Measurements from ENCODE around the gene GSG1L2.
"Not testable (repeated sequence)": the region's sequence is repeated elsewhere in the genome, so short reads cannot be mapped to it uniquely, and the experiment has no call there.

Gene GSG1L2

DNA sequence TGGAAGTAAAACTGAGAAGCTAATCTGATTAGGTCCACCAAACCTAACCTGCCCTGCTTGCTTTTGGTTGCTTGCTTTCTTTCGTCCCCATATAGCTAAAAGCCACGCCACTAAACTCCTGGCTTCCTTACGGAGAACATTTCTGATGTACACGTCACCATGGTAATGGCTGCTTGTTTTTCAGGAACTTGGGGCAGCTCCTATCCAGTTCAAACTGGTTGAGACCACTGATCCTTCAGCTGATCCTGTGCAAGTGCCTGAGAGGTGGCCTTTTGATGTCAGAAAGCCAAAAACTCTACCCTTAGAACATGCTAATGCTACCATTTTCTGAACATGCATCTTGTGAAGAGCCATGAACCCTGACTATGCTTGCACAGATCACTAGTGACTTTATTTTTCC lies 16.1 kb downstream of the GSG1L2 start:
- FAIRE-seq (no peak), DNase-seq (ENCODE audit: insufficient read length) (no peak)
- TF ChIP-seq POLR2AphosphoS5 (IDR thresholded peaks at IDR 0.05; ENCODE audit: low read depth, low read length), result no peak
- no peak for TF ChIP-seq POLR2A (IDR thresholded peaks at IDR 0.05; ENCODE audit: low read depth, low read length)
- no peak for TF ChIP-seq TAF1 (IDR thresholded peaks at IDR 0.05; ENCODE audit: borderline replicate concordance, low read depth, low read length)

DNA sequence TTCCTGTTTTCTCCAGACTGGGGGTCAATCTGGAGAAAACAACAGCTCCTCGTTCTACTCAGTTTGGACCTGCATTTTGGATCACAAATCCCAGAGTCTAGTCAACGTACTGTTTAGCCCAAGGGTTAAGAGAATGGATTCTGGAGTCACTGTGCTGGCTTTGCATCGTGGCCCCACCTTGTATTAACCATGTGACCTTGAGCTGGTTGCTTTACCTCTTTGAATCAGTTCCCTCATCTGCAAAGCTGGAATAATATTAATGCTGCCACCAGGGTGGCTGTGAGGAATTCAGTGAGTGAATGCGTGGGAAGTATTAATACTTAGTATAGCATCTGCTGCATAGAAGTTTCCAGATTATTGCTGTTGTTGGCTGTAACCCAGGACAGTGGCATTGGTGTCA lies 19.2 kb downstream of the GSG1L2 start:
- FAIRE-seq (no peak), DNase-seq (ENCODE audit: insufficient read length) (no peak)
- TF ChIP-seq POLR2AphosphoS5 (IDR thresholded peaks at IDR 0.05; ENCODE audit: low read depth, low read length), result no peak
- no peak for TF ChIP-seq TAF1 (IDR thresholded peaks at IDR 0.05; ENCODE audit: borderline replicate concordance, low read depth, low read length)
- TF ChIP-seq POLR2A (IDR thresholded peaks at IDR 0.05; ENCODE audit: low read depth, low read length), result no peak

DNA sequence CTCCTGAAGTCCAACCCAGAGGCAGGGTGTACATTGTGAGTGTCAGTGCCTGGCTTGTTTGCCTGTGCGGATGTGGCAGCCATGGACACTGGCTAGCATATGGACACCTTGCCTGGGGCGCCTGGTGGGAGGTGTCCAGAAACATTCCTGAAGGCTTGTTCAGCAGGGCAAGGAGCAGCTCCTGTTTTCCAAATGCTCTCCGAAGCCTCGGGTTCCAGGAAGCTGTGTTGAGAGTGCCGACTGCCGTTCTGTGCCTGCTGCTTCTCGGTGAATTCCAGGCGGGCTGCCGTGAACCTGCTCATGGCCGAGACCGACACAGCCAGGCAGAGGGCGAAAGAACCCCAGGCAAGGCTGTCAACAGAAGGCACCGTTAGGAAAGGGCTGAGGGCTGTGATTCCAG lies 19.6 kb downstream of the GSG1L2 start:
- DNase-seq (ENCODE audit: insufficient read length) (no peak), FAIRE-seq (no peak)
- TF ChIP-seq POLR2A (IDR thresholded peaks at IDR 0.05; ENCODE audit: low read depth, low read length), result no peak
- no peak for TF ChIP-seq TAF1 (IDR thresholded peaks at IDR 0.05; ENCODE audit: borderline replicate concordance, low read depth, low read length)
- no peak for TF ChIP-seq POLR2AphosphoS5 (IDR thresholded peaks at IDR 0.05; ENCODE audit: low read depth, low read length)

DNA sequence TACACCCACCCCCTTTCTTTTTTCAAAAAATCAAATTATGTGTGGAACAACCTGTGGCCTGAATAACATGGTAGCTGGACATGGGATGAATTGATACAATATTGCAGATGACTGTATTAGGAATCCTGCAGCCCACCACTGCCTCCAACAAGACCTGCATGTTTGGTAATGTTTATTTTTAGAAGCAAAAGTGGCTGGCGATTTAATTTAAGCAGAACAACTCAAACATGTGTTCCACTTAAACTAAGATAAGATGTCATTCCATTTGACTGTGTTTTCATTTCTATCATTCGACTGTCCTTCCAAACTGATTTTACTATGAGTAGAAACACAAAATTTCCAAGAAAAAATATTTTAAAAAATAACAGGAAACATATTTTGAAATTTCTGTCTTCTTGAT lies 20.4 kb downstream of the GSG1L2 start:
- TF ChIP-seq POLR2A (IDR thresholded peaks at IDR 0.05; ENCODE audit: low read depth, low read length), result no peak
- no peak for TF ChIP-seq POLR2AphosphoS5 (IDR thresholded peaks at IDR 0.05; ENCODE audit: low read depth, low read length)
- TF ChIP-seq TAF1 (IDR thresholded peaks at IDR 0.05; ENCODE audit: borderline replicate concordance, low read depth, low read length), result no peak
- no peak for DNase-seq (ENCODE audit: insufficient read length)
- no peak for FAIRE-seq

DNA sequence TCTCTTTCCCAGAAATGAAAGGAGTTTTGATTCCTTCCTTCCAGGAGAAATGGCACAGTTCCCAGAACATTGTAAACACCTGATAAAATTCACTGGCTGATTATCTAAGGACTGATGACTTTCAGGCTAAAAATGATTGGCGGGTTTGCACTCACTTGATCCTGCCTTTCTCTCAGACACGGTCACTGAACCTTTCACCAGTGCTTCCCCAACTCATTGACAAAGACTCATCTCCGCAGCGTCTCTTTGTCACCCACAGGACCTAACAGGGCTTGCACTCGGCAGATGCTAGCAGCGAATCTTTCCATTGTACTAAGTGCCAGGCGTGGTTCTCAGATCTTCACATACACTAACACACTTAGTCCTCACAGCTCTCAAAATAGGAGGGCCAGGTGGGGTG lies 23.2 kb downstream of the GSG1L2 start:
- FAIRE-seq, result no peak
- TF ChIP-seq TAF1 (IDR thresholded peaks at IDR 0.05; ENCODE audit: borderline replicate concordance, low read depth, low read length) (no peak), POLR2AphosphoS5 (IDR thresholded peaks at IDR 0.05; ENCODE audit: low read depth, low read length) (no peak)
- no peak for DNase-seq (ENCODE audit: insufficient read length)

DNA sequence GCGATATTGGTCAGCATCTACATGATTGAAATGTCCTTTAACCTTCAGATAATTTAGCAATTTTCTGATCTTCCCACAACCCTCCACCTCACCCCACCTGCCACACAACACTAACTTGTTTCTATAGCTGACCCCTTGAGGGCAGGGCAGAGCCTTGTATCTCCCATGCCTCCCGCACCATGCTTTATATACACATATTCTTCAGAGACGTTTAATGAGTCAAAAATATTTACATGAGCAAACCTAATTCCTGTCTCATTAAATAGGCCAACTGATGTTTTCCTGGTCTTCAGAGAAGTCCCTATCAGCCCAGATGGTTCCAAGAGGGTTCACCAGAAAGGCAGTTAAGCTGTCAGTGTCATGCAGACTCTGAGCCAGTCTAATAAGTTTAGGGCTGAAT lies 23.9 kb downstream of the GSG1L2 start:
- DNase-seq (ENCODE audit: insufficient read length), result no peak
- FAIRE-seq, result no peak
- TF ChIP-seq POLR2AphosphoS5 (IDR thresholded peaks at IDR 0.05; ENCODE audit: low read depth, low read length) (no peak), POLR2A (IDR thresholded peaks at IDR 0.05; ENCODE audit: low read depth, low read length) (no peak), TAF1 (IDR thresholded peaks at IDR 0.05; ENCODE audit: borderline replicate concordance, low read depth, low read length) (no peak)

DNA sequence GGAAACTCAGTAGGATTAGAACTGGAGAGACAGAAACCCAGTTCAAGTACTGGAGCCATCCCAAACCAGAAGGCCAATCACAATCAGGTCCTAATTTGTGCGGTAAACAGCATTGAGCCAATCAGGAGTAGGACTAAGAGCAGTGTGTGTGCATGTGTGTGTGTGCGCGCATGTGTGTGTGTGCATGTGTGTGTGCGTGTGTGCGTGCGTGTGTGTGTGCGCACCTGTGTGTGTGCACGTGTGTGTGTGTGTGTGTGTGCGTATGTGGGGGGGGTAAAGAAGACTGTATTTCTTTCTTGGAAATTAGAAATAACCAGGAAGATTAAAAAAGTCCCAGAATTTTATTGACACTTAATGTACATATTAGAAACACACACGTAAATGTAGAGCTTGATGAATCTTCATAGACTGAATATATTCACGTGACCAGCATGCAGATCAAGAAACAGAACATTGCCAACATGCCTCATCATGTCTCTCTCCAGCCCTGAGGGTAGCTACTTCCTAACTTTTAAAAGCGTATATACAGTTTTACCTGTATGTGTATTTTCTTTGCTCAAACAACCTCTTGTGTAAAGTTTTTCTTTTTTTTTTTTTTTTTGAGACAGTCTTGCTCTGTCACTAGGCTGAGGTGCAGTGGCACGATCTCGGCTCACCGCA lies 29.6 kb downstream of the GSG1L2 start:
- no peak for DNase-seq (ENCODE audit: insufficient read length)
- no peak for TF ChIP-seq POLR2AphosphoS5 (IDR thresholded peaks at IDR 0.05; ENCODE audit: low read depth, low read length)
- no peak for TF ChIP-seq POLR2A (IDR thresholded peaks at IDR 0.05; ENCODE audit: low read depth, low read length)
- TF ChIP-seq TAF1 (IDR thresholded peaks at IDR 0.05; ENCODE audit: borderline replicate concordance, low read depth, low read length), result no peak
- FAIRE-seq, result no peak

DNA sequence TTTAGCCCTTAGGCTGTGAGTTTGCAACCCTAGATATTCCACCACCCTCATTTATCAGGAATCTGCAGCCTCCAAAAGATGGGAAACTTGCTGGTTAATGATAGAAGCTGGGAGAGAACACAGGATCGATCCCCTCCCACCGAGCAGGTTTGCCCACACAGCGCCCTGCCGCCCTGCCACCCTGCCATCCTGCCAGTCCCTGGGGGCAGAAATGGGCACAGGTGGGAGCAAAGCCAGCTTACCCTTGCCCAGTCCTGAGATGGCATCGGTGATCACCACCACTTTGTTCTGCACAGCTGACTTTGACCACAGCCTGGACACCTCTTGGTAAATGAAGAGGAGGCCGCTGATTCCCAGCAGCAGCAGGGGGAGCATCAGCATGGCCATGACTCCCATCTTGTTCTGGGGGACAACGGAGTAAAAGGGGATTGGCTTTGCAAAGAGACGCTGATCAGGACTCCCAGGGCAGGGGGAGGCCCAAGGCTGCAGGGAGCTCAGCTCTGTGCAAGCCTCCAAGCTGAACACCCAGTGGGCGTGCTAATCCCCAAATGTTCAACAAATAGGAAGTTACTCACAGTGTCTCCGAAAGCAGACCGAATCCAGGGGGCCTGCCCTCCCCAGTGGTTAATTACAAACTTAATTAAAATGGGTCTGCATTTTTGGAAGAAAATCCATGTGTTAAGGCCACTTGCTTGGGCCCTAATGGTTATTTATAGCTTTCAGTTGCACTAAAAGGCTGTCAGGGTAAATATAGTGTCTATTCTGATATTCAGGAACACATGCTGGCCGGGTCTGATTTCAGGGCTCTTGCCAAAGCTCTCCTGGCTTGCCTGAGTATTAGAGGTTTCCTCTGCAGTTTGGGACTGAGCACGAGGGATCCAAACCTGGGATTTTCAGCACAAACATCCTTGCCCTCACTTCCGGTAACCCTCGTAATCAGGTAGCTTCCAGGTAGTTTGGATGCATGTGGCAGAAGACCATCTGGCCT lies 30.7 kb downstream of the GSG1L2 start, which contains the start of gene DHRS7C:
TSS of gene DHRS7C (minus strand) at position 704 of the 988 bp plus-strand sequence. CDS start at position 396, 308 bp downstream.
- TF ChIP-seq TAF1 (IDR thresholded peaks at IDR 0.05; ENCODE audit: borderline replicate concordance, low read depth, low read length), result no peak
- DNase-seq (ENCODE audit: insufficient read length) (no peak), FAIRE-seq (no peak)

DNA sequence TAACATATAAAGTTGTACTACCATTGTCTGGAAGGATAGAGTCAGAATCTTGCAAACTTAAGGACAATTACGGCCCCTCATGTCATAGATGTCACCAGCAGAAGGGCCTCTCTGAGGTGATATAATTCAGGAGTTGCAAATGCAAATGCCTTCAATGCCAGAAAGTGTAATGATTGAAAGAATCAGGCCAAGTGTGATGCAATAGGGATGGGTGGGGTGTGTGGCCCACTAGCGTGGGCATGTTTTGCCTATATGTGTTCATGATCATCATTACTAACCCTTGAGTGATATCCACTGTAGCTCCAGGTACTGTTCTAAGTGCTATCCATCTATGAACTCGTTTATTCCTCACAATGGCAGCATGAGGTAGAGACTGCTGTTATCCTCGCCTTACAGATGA lies 31.6 kb downstream of the GSG1L2 start:
- DNase-seq (ENCODE audit: insufficient read length) (no peak), FAIRE-seq (no peak)
- TF ChIP-seq POLR2AphosphoS5 (IDR thresholded peaks at IDR 0.05; ENCODE audit: low read depth, low read length) (no peak), POLR2A (IDR thresholded peaks at IDR 0.05; ENCODE audit: low read depth, low read length) (no peak), TAF1 (IDR thresholded peaks at IDR 0.05; ENCODE audit: borderline replicate concordance, low read depth, low read length) (no peak)

DNA sequence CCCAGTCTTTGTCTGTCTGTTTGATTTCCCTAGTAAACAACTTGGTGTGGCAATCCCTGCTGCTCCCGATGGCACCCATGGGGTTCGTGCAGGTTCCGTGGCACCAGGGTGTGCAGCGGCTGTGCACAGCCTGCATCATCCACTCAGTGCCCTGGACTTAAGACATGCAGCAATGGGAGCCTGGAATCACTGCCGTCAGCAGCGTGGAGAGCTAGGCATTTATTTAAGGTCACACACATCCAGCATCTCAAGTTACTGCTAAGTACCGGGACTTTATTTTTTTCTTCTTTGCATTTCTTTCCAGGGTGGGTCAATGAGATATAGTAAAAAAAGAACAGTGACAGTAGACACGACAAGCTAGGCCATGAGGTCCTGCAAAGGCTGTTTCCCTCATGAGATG lies 33.3 kb downstream of the GSG1L2 start:
- TF ChIP-seq POLR2A (IDR thresholded peaks at IDR 0.05; ENCODE audit: low read depth, low read length), result no peak
- no peak for TF ChIP-seq POLR2AphosphoS5 (IDR thresholded peaks at IDR 0.05; ENCODE audit: low read depth, low read length)
- TF ChIP-seq TAF1 (IDR thresholded peaks at IDR 0.05; ENCODE audit: borderline replicate concordance, low read depth, low read length), result no peak
- FAIRE-seq (no peak), DNase-seq (ENCODE audit: insufficient read length) (no peak)

DNA sequence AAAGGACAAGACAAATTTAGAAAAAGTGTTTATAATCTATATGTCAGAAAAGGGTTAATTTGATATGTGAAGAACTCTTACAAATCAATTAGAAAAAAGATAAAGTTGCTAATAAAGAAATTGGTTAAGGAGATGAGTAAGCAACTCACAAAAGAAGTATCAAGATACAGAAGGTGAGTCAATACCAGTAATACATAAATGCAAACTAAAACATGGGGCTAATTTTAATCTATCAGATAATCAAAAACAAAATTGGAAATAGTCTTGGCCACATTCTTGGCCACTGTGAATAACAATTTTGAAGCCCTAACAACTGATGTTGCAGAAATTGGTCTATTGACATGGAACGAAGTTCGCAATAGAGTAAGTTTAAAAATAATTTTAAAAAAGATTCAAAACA lies 37.3 kb downstream of the GSG1L2 start:
- TF ChIP-seq TAF1 (IDR thresholded peaks at IDR 0.05; ENCODE audit: borderline replicate concordance, low read depth, low read length) (no peak), POLR2A (IDR thresholded peaks at IDR 0.05; ENCODE audit: low read depth, low read length) (no peak), POLR2AphosphoS5 (IDR thresholded peaks at IDR 0.05; ENCODE audit: low read depth, low read length) (no peak)
- no peak for FAIRE-seq
- no peak for DNase-seq (ENCODE audit: insufficient read length)

DNA sequence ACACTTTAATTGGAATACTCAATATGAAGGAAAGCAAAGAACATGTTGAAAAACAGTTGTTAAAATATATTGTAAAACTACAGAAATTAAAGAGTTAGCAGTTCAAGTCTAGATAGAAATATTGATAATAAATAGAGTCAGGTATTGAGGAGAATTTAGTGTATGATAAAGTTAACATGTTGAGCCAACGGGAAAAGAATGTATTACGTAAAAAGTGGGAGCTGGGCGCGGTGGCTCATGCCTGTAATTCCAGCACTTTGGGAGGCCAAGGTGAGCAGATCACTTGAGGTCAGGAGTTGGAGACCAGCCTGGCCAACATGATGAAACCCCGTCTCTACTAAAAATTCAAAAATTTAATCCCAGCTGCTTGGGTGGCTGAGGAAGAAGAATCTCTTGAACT lies 38.4 kb downstream of the GSG1L2 start:
- not testable (repeated sequence) for FAIRE-seq; DNase-seq (ENCODE audit: insufficient read length)
